ENCODE results near the gene SLC22A23. TPM values are rescaled to one million over a fixed set of nuclear protein-coding genes. Genes with fewer than 3 reads are reported as not detected.

The SLC22A23 gene
- total RNA-seq, 1 donor from 2014 or later, result 4.0 TPM

DNA sequence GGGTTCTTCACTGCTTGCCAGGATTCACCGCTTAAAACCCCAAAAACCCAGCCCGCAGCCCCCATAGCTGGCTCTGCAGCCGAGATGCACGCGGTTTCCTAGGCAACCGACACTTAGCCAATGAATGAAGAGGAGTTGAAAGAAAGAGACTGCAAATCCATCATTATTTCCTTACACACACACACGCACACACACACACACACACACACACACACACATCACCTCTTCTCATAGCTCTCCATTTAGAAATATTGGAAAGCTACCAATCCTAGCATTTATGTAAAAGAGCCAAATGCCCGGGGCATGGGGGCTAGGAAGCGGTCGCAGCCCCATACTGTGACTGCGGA lies 226.0 kb downstream of the SLC22A23 start:
- DNase-seq (ENCODE audit: low read depth, low spot score), result no peak

DNA sequence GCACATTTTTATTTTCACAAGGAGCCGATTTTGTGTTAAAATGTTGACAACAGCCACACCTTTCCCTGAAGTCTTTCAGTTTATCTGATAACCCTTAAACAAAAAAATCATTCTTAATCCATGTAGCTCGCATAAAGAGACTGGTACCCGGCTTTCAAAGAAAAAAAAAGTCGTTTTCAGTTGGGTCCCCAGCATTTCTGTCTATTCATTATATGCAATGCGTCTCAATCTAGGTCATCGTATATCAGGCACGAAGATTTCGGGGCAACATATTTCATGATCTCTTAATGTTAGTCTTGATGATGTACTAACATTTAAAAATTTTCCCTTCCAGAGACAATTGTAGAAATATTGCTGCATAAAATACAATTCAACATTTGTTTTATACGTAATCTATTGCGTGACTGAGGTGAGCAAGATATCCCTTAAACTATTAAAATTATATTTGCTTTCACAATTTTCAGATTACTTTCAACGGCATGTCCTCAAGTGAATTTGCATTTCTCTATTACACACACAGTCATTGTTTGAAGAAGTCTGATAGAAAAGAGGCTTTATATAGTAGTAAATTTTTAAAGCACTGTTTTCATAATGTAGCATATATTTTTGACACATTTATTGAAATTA lies 226.5 kb downstream of the SLC22A23 start:
- no peak for DNase-seq (ENCODE audit: low read depth, low spot score)

- no peak for DNase-seq (ENCODE audit: low read depth, low spot score)
Observed at GRCh38 chr6:3229566-3230178, 227.2 kb downstream of the SLC22A23 start.

DNA sequence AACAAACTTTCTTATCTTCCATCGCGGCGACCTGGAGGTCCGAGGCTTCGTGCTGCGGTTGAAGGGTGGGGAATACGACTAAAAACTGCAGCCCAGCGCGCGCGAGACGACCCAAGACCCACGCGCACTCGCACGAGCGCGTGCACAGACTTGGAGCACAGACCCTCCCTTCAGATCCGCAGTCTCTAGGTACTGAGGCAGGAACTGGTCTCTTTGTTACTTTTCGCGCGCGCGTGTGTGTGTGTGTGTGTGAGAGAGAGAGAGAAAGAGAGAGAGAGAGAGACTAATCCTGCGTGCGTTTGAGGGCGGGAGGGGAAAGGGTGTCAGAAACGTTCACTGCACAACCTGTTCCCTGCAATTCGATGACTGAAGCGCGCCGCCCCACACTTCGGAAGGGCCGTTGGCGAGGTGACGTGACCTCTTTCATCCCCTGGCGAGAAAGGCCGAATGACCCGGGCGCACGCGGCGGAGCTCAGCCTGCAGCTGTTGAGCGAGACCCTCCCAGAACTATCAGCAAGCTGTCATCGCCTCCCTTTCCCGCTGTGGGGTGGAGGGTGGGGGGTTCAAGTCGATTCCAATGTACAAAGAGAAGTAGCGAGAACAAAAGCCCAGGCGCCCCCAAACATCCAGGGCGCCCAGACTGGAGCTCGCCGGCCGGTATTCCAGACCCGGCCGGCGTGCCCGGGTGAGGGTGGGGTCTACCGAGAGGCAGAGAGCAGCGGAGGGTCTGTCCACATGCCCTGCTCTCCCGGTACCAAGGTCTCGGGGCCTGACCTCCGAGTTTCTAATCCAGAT lies 227.9 kb downstream of the SLC22A23 start:
- DNase-seq (ENCODE audit: low read depth, low spot score), result no peak

DNA sequence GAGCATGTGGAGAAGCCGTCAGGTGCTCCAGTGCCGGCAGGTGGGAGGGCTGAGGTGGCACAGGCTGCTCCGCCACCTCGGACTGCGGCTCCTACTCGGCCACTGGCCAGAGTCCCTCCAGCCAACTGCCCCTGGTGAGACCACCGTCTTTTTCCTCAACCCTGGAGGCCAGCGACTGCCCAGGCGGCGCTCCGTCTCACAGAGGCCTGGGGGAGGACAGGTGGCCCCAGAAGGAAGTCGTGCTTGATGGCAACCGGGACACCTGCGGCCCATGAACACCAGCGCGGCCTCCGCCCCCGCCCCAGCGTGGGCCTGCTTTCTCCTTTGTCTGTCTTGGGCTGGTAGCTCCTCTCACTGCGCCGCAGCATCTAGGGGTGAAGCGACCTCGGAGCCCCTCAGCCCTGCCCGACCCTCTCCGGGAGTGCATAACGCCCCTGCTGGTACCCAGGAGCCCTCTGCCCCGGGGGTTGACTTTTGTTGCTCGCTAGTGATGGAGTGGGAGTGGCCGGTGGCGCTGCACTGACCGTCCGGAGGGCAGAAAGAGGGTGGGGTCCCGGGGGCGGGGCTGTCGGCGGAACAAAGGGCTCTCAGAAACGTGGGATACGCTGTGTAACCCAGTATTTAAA lies 228.7 kb downstream of the SLC22A23 start:
- DNase-seq (ENCODE audit: low read depth, low spot score), result no peak

DNA sequence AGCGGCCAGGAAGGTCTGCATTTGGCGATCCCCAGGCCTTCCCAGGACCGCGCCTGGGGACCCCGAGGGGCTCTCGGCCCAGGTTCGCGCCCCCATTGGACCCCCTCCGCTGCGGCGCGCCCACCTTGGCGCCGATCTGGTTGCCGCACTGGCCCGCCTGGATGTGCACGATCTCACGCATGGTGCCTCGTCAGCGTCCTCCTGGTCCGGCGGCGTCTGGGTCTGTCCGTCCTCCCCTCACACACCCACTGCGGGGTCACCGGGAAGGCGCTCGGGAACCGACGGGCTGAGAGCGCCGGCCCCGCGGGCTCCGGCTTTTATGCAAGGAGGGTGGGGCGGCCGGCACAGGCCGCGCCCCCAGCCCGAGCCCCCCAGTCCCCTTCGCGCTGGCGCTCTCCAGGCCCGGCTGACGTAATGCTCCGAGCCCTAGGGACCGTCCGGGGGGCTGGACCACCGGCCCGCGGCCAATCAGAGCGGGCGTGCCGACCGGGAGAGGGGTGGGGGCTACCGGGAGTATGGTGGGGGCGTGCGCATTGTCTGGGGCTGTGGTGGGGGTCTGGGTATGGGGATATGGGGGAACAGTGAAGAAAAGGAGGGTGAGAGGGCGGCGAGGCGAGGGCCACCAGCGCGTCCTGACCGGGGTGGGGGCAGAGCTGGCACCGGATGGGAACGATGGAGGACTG lies 229.3 kb downstream of the SLC22A23 start, which contains the start of gene TUBB2B:
Gene TUBB2B, minus strand, starts transcription at position 291 of the 683 bp plus-strand sequence. Its CDS starts 110 bp downstream, at position 181.
- no peak for DNase-seq (ENCODE audit: low read depth, low spot score)

DNA sequence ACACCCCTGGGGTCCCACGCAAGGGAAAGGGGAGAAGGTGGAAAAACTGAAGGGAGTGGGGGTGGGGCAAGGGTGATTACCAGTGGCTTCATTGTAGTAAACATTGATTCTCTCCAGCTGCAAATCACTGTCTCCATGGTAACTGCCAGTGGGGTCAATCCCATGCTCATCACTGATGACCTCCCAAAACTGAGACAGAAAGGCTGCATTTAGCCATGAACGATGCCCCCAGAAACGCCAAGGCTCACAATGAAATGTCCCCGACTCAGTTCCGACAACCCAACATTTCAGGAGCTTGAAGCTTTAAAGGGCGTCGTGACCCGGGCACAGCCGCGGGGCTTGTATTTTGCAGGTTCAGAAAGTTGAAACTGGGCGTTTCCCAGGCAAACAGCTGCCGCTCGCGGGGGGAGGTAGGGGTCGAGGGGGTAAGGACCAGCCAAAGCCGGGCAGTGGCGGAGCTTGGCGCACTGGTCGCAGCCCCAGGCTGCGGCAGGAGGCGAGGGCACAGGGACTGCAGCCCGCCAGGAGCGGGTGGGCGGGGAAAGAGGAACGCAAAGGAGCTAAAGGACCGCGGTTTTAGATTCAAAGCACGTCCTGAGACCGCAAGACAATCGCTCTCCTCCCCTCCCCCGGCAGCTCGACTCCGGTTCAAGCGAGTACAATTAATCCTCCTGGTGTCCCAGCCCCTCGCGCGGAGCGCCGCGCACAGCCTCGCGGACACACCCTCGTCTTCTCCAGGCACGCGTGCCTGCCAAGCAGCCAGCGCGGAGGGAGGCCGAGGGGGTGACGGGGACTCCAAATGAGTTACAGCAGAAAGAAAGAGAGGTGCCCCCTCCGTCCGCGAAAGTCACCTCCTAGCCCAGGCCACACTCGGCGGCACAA lies 230.1 kb downstream of the SLC22A23 start:
- no peak for DNase-seq (ENCODE audit: low read depth, low spot score)

DNA sequence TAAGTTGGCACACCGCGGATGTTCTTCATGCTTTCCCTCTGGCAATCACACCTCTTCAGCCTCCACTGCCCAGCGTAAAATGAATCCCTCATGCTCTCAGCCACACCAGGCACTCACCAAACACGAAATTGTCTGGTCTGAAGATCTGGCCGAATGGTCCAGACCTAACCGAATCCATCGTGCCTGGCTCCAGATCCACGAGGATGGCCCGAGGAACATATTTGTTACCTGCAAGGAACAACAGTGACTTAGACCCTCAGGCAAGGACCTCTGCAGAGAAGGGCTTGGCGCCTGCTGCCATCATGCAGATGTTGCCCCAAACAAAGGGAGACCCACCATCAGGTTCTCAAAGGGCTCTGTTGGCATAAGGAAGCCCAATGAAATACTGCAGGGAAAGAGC lies 230.8 kb downstream of the SLC22A23 start:
- DNase-seq (ENCODE audit: low read depth, low spot score), result no peak

DNA sequence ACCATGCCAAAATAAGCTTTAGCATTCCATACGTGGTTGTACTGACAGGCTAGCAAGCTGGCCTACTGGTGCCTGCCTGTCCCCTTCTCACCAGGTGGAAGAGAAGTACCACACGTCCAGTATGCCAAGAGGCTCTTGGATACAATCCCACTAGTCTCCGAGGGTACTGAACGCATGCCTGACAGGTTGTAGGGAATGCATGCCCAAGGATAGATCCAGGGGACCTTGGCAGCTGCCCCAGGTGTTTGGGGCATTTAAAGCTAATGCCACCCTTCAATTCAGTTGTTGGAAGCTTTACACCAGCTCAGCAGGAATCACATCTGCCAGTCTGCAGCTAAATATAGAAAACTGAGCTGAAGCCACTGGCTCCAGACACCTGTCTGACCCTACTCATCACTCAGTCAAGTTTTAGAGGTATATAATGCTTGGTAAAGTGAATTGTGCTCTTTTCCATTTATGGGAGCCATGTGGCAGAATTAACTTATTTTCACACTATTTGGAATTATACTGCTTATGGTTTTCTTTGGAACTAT lies 234.3 kb downstream of the SLC22A23 start:
- DNase-seq (ENCODE audit: low read depth, low spot score), result no peak

DNA sequence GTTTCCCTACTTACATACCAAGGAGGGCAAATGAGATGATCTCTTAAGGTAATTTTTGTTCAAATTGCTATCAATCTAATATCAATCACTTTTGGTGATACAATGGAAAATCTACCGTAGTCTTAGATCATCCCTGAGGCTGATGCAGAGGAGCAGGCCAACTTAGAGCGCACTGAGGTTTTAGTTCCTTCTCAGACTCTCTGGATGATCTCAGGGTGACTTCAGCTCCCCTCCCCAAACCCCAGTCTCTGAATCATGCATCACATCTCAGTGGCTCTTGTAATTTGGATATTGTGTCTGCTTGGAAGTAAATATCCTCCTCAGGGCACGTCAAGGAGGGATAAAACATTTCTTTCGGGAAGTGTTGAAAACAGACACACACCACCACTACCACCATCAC lies 235.3 kb downstream of the SLC22A23 start:
- no peak for DNase-seq (ENCODE audit: low read depth, low spot score)

GRCh38 chr6:3220366-3220765 lies 236.5 kb downstream of the SLC22A23 start:
- DNase-seq (ENCODE audit: low read depth, low spot score), result no peak

Other genes with a start within 250 kb of the SLC22A23 start
- gene TUBB2B, start 229.4 kb downstream of the SLC22A23 start, total RNA-seq, result 2.4 and 5.7 TPM in 2 replicates
- 57.6 and 89.9 TPM in 2 replicates for gene PSMG4, start 198.1 kb downstream of the SLC22A23 start, total RNA-seq

Data from pulmonary artery endothelial cell (primary cell).